Tibial nerve (tissue), 4 donors: ENCODE measurements around the gene PPDPF. TPM values are rescaled to one million over a fixed set of nuclear protein-coding genes. Genes with fewer than 3 reads are reported as not detected.

Source experiments
- DNase-seq, 2 donors: peaks; one replicate each; pipeline ENCODE4 v3.0.0-alpha.2; 2019; ENCODE audit warnings: low spot score in 2 of 2
- H3K27ac ChIP-seq, 4 donors: fragments of 200-600 bp; sonication (generic) in 3 of 4; one replicate each; pipeline ENCODE4 v1.5.1; 2017 to 2019; ENCODE audit warnings: mild to moderate bottlenecking in 1 of 4
- H3K27me3 ChIP-seq, 2 donors: fragments of 200-600 bp; sonication (generic) in 1 of 2; one replicate each; pipeline versions ENCODE4 v1.5.1 to v1.6.0; 2017 to 2019
- H3K36me3 ChIP-seq, 3 donors: fragments of 200-600 bp; sonication (generic); one replicate each; pipeline ENCODE4 v1.5.1; 2018 to 2019
- H3K4me1 ChIP-seq, 4 donors: fragments of 200-600 bp; sonication (generic) in 3 of 4; one replicate each; pipeline ENCODE4 v1.5.1; 2017 to 2019
- H3K4me3 ChIP-seq, 4 donors: fragments of 200-600 bp; sonication (generic) in 3 of 4; one replicate each; pipeline ENCODE4 v1.5.1; 2017 to 2019; ENCODE audit warnings: mild to moderate bottlenecking in 1 of 4, moderate library complexity in 1 of 4
- H3K9me3 ChIP-seq, 4 donors: fragments of 200-600 bp; sonication (generic) in 3 of 4; one replicate each; pipeline ENCODE4 v1.5.1; 2017 to 2019
- EP300 ChIP-seq, 2 donors: sonication (generic); formaldehyde crosslinking; IDR thresholded peaks; one replicate each; pipeline ENCODE4 v1.6.1; 2017; ENCODE audit warnings: antibody characterized with exemption in 2 of 2, mild to moderate bottlenecking in 1 of 2
- POLR2A ChIP-seq, 2 donors: fragments of 450-650 bp; IDR thresholded peaks; one replicate each; pipeline ENCODE4 v1.6.1; 2017; ENCODE audit warnings: antibody characterized with exemption in 2 of 2, mild to moderate bottlenecking in 2 of 2, moderate library complexity in 2 of 2
- WGBS, 2 donors: methylation state at CpG; one replicate each; pipeline ENCODE4 v1.1.5; 2018; 5-methylcytosine and 5-hydroxymethylcytosine counted together
- total RNA-seq, 4 donors: library from RNA; depleted of rRNA; stranded (reverse); fragments of >200 nt; gene quantifications; one replicate each; pipeline ENCODE4 v1.1.0, GENCODE V29; 2016
- TF ChIP-seq, protein P1 (sequence below), 5 experiments: fragments of 200-600 bp in 3 of 5; fragments of 450-650 bp in 2 of 5; sonication (generic) in 3 of 5; IDR thresholded peaks; one replicate each; pipeline ENCODE4 v1.5.1; 2016 to 2019; ENCODE audit warnings: antibody characterized with exemption in 5 of 5, mild to moderate bottlenecking in 3 of 5, moderate library complexity in 2 of 5

PPDPF gene, protein sequence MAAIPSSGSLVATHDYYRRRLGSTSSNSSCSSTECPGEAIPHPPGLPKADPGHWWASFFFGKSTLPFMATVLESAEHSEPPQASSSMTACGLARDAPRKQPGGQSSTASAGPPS
- 100 to 1,000 TPM in 3 of 4 donors, 10 to 100 TPM in 1; 59.0 to 165 (median 119) TPM for total RNA-seq

DNA sequence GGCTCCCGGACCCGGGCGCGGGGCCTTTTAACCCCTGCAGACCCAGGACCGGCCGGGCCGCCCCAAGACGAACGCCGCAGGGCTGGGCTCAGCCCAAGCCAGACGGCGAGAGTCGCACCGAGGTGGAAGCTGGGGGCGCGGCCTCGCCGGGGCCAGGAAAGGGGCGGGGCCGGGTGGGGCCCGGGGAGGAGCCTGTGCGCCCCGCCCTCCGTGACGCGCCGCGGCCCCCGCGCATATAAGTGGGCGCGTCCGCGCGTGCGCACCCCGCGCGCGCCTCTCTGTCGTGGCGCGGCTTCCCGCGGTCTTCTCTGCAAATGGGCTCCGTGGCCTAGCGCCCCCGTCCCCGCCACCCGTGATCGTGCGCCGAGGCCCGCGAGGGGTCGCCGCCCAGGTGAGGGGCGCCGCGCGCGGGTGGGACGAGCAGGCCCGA, at the start of gene PPDPF:
TSS of gene PPDPF (plus strand) at position 262 of the 430 bp plus-strand sequence. CDS start 544 bp downstream, outside the sequence.
- peaks cover 0 to 10% (median 0%) of the 10 kb centered on the region in 4 donors for H3K9me3 ChIP-seq
- peaks cover 0 to 31% (median 0%) of the 10 kb centered on the region in 3 donors for H3K36me3 ChIP-seq
- DNase-seq: peak; percentile 70
- TF ChIP-seq EP300 (IDR thresholded peaks at IDR 0.05) (peak in 1 of 2 donors; percentile 97), POLR2A (IDR thresholded peaks at IDR 0.05) (peak; percentile 92 to 97)
- TF ChIP-seq, protein P1, sequence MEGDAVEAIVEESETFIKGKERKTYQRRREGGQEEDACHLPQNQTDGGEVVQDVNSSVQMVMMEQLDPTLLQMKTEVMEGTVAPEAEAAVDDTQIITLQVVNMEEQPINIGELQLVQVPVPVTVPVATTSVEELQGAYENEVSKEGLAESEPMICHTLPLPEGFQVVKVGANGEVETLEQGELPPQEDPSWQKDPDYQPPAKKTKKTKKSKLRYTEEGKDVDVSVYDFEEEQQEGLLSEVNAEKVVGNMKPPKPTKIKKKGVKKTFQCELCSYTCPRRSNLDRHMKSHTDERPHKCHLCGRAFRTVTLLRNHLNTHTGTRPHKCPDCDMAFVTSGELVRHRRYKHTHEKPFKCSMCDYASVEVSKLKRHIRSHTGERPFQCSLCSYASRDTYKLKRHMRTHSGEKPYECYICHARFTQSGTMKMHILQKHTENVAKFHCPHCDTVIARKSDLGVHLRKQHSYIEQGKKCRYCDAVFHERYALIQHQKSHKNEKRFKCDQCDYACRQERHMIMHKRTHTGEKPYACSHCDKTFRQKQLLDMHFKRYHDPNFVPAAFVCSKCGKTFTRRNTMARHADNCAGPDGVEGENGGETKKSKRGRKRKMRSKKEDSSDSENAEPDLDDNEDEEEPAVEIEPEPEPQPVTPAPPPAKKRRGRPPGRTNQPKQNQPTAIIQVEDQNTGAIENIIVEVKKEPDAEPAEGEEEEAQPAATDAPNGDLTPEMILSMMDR (IDR thresholded peaks at IDR 0.05): peak in 1 of 5 experiments; percentile 21
- peak within 1 kb of the TSS; percentile 69 to 99 (median 85) for H3K4me3 ChIP-seq
- peaks cover 0 to 4% of the 10 kb centered on the region in 2 donors for H3K27me3 ChIP-seq
- peaks cover 0 to 43% (median 16%) of the 10 kb centered on the region in 4 donors for H3K4me1 ChIP-seq
- 0 to 2% methylated on average over 4 to 13 of the region's 64 CpGs for WGBS, 2 donors
- peak within 1 kb of the TSS; percentile 93 to 100 (median 95) for H3K27ac ChIP-seq

DNA sequence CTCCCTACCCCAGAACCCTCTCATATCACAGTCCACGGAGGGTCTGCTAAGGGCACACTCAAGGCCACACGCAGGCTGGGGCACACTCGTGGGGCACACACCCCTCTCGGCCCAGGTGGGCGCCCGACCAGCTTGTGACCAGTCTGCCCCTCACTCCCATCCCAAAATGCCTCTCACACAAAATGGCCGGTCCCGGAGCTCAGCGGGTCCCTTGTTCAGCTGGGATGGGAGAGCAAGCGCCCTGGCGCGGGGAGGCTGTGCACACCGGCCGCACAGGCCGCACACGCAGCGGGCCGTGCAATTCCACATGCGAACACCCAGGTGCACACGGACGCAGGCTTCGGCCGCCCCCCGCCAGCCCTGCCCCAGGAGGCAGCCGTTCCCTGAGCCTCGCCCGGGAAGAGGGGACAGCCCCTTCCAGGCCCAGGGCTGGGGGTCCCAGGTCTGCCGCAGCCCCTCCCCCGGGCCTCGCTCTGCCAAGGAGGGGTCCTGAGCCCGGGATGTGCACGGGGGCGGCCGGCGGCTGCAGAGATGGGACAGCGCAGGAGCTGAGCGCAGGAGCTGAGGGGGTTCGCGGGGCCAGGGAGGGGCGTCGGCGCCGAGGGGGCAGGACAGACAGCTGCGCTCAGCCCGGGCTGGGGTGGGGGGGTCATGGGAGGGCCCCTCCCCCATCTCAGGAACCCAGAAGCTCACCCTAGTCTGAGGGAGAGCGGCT, 49.4 kb upstream of the PPDPF start:
- DNase-seq: no peak
- Histone ChIP-seq H3K27ac (no peak overlapping the region), H3K27me3 (peaks cover 0 to 92% of the 10 kb centered on the region in 2 donors), H3K9me3 (no peaks in the 10 kb centered on the region), H3K36me3 (no peaks in the 10 kb centered on the region), H3K4me3 (no peak overlapping the region), H3K4me1 (peaks cover 0 to 16% (median 5%) of the 10 kb centered on the region in 4 donors)
- WGBS, 2 donors: 10 to 19% methylated on average over 23 to 25 of the region's 46 CpGs
- no peak for TF ChIP-seq EP300 (IDR thresholded peaks at IDR 0.05)
- no peak for TF ChIP-seq POLR2A (IDR thresholded peaks at IDR 0.05)
- TF ChIP-seq, protein P1 (IDR thresholded peaks at IDR 0.05): no peak

DNA sequence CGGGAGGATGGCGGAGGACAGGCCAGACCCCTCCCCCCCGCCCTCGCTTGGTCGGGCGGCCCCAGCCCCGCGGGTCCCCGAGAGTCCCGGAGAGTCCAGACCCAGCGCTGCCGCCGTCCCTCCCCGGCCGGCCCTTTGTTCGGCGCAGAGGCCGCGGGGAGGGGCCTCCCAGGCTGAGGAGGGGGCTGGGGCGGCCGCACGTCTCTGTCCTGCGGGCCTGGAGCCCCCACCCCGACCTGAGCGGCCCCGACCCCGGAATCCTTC, 48.9 kb upstream of the PPDPF start:
- peaks cover 0 to 16% (median 5%) of the 10 kb centered on the region in 4 donors for H3K4me1 ChIP-seq
- no peaks in the 10 kb centered on the region for H3K36me3 ChIP-seq
- WGBS, 2 donors: 0% methylated on average over 2 to 15 of the region's 27 CpGs
- peaks cover 0 to 93% of the 10 kb centered on the region in 2 donors for H3K27me3 ChIP-seq
- TF ChIP-seq POLR2A (IDR thresholded peaks at IDR 0.05) (no peak), EP300 (IDR thresholded peaks at IDR 0.05) (no peak)
- TF ChIP-seq, protein P1 (IDR thresholded peaks at IDR 0.05): no peak
- H3K9me3 ChIP-seq: no peaks in the 10 kb centered on the region
- DNase-seq: no peak
- no peak overlapping the region for H3K4me3 ChIP-seq
- no peak overlapping the region for H3K27ac ChIP-seq

GRCh38 chr20:63471981-63472831, 48.4 kb upstream of the PPDPF start, which contains the start of gene KCNQ2:
Gene KCNQ2 (minus strand): TSS chr20:63472655. CDS start chr20:63472463, 192 bp downstream.
- no peak for DNase-seq
- no peaks in the 10 kb centered on the region for H3K36me3 ChIP-seq
- H3K27me3 ChIP-seq: peaks cover 0 to 93% of the 10 kb centered on the region in 2 donors
- H3K4me3 ChIP-seq: no peak within 1 kb of the TSS
- no peak for TF ChIP-seq POLR2A (IDR thresholded peaks at IDR 0.05)
- TF ChIP-seq, protein P1 (IDR thresholded peaks at IDR 0.05): no peak
- TF ChIP-seq EP300 (IDR thresholded peaks at IDR 0.05): no peak
- peaks cover 0 to 16% (median 5%) of the 10 kb centered on the region in 4 donors for H3K4me1 ChIP-seq
- no peak within 1 kb of the TSS for H3K27ac ChIP-seq
- 0% methylated on average over 4 to 6 of the region's 111 CpGs for WGBS, 2 donors
- no peaks in the 10 kb centered on the region for H3K9me3 ChIP-seq
